NCI-H1694 treated with DMSO at 0.1 percent for 48 hours (cell line): ENCODE results near the gene CDR2.
"Not testable (repeated sequence)": the region's sequence is repeated elsewhere in the genome, so short reads cannot be mapped to it uniquely, and the experiment has no call there.

Source experiments
- DNase-seq: peaks from one replicate; lab custom pipeline; 2025; lab: John Stamatoyannopoulos, UW

CDR2 gene

DNA sequence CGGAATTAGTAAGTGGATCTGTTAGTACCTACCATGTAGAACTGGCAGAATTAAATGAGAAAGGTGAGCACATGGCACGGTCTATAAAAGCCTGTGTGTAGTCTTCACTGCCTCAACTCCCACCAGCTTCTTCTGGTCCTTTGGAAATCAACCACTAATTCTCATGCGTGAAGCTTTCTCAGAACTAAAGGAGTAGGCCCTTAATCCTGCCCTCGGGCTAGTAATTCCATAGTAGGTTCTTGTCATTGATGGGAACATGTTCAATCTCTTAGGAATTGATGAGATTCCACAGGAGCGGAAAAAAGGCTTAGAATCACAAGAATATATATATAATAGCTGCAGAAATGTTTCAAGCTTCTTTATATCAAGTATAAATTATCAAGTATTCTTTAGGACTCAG lies 21.7 kb downstream of the CDR2 start:
- DNase-seq, result no peak

DNA sequence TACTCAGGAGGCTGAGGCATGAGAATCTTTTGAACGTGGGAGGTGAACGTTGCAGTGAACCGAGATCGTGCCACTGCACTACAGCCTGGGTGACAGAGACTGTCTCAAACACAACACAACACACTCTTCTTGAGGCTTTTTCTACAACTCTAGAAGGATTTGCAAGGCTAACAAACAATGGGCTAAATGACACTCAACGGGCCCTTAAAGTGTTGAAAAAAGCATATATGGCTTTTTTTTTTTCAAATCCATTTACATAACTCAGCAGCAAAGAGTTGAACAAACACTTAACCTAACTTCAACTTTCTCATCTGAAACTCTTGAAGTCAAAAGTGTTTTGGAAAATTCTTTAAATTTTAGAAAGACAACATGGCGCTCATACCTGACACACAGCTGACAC lies 22.3 kb downstream of the CDR2 start:
- no peak for DNase-seq

DNA sequence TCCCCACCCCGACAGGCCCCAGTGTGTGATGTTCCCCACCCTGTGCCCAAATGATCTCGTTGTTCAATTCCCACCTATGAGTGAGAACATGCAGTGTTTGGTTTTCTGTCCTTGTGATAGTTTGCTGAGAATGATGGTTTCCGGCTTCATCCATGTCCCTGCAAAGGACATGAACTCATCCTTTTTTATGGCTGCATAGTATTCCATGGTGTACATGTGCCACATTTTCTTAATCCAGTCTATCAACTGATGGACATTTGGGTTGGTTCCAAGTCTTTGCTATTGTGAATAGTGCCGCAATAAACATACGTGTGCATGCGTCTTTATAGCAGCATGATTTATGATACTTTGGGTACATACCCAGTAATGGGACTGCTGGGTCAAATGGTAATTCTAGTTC lies 23.4 kb downstream of the CDR2 start:
- not testable (repeated sequence) for DNase-seq

DNA sequence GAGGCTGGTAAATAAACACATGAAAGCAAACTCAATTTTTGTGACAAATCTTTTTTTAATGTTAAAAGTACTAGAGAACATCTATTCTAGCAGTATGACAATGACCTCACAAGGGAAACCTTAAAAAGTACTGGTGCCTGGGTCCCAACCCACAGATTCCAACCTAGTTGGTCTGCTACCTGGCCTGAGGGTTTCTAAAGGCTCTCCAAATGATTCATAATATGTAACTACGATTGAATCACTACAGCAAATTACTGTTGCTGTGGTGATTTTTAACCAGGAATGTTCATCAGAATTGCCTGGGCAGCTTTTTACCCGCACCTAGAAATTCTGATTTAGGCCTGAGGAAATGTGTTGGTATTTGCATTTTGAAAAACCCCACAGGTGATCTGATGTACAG lies 26.1 kb downstream of the CDR2 start:
- DNase-seq, result no peak

DNA sequence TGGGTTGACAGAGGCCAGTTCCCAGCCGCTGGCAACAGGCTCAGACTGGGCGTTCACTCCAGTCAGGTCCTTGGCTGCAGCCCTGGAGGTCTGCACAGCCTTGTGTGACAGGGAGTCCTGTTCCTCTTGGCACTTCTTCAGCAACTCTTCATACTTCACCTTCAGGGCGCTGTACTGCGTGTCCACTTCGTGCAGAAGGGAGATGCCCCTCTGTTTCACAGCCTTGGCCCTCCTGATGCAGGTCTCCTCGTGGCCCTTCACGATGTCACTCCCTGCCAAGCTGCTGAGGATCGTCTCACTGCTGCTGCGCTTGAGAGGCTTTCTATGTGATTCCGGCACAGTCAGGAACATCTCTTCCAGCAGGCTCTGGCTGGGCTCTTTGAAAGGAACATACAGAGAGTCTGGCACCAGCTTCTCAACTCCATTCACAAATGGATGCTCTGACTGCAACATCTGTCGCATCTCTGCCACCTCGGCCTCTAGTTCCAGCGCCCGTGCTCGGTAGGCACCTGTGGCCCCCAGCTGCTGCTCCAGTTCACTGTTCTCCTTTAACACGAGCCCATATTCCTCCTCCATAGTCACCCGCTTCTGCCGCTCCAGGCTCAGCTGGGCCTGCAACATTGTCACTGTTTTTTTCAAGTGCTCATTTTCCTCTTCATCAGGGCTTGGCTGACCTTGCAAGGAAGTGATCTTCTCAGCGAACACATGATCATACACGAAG lies 27.2 kb downstream of the CDR2 start:
- peak; percentile 18 for DNase-seq

DNA sequence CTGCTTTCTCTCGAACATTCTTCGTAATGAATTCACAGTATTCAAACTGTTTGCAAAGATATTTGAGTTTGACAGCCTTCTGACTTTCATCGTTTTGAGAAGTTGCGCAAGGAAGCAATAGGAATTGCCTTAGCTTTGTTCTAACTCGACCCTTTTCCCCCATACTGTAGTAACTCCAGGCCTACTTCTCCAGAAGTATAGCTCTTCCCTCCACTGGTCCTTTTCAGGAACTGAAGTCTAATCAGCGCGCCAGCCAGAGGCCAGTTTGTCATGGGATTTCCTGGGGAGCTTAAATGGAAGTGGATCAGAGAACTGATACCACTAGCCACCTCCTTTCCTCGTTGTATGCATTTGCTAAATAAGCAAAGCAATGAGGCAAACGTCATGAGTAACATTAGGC lies 27.9 kb downstream of the CDR2 start:
- DNase-seq, result no peak

DNA sequence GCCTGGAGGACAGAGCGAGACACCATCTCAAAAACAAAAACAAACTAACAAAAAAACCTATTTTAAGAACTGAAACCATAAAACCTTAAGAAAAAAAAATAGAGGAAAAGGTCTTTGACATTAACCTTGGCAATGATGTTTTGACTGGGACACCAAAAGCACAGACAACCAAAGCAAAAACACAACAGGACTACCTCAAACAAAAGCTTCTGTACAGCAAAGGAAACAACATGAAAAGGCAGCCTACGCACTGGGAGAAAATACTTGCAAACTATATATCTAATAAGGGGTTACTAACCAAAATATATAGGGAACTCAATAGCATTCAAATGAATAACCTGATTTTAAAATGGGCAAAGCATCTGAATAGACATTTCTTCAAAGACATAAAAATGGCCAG lies 32.3 kb downstream of the CDR2 start:
- DNase-seq, result no peak

DNA sequence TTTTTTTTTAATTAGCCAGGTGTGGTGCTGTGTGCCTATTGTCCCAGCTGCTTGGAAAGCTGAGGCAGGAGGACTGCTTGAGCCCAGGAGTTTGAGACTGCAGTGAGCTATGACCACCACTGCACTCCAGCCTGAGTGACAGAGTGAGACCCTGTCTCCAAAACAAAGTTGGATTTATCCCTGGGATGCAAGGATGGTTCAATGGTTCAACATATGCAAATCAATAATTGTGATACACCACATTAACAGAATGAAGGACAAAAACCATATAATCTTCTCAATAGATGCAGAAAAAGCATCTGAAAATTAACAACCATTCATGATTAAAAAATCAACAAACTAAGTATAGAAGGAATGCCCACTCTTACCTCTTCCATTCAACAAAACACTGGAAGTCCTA lies 33.5 kb downstream of the CDR2 start:
- DNase-seq, result no peak

DNA sequence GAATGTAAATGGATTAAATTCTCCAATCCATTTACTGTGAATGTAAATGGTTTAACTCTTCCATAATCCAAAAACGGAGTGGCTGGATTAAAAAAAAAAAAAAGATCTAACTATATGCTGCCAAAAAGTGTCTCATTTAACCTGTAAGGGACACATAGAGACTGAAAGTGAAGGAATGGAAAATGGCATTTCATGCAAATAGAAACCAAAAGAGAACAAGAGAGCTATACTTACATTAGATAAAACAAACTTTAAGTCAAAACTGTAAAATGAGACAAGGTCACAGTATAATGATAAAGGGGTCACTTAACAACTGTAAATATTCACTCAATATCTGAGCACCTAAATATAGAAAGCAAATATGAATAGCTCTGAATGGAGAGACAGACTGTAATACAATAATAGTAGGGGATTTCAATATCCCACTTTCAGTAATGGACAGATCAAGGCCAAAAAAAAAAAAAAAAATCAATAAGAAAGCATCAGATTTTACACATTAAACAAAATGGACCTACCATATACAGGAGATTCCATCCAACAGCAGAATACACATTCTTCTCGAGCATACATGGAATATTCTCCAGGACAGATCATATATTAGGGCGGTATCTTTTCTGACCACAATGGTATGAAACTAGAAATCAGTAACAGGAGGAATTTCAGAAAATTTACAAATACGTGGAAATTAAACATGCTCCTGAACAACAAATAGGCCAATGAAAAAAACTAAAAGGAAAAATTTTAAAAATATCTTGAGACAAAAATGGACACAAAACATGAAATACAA lies 36.4 kb downstream of the CDR2 start:
- DNase-seq, result no peak

DNA sequence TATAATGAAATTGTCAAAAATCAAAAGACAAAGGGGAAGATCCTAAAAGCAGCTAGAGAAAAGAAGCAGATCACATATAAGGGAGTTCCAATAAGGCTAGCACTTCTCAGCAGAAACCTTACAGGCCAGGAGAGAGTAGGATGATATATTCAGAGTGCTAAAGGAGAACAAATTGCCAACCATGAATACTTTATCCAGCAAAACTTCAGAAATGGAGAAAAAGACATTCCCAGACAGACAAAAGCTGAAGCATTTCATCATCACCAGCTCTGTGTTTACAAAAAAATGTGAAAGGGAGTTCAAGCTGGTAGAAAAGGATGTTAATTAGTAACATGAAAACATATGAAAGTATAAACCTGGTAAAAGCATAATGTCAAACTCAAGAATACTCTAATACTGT lies 37.4 kb downstream of the CDR2 start:
- no peak for DNase-seq

DNA sequence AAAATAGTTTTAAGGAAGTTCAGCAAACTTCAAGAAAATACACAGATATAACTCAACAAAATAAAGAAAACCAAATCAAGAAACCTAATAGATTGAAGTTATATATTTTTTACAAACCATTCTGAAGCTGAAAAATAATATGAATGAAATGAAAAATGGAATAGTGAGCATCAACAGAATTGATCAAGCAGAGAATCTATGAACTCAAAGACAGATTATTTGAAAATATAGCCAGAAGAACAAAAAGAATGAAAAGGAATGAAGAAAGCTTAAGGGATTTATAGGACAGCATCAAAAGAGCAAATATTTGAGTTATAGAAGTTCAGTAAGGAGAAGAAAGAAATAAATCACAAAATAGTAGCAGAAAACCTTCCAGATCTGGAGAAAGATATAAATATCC lies 37.8 kb downstream of the CDR2 start:
- no peak for DNase-seq

DNA sequence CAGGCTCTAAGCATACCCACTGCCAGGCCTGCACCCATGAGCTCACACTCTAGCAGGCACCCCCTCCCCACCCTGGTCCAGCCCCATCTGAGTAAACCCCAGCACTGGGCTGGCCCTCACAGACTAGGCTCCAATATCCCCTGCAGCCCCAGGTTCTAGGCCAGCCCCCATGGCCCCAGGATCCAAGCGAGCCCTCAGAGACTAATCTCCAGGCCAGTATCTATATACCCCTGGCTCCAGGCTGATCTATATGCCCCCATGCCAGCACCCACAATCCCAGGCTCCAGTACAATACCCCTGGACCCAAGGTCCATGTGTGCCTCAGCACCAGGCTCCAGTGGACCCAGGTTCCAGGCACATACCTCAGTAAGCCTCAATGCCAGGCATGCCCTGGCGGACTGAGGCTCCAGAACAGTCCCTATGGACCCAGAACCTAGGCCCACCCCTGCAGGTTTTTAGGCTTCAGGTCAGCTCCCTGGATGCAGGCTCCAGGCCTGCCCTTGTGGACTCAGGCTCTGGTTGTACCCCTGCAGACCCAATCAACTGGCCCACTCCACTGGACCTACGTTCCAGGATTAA lies 38.7 kb downstream of the CDR2 start:
- no peak for DNase-seq

DNA sequence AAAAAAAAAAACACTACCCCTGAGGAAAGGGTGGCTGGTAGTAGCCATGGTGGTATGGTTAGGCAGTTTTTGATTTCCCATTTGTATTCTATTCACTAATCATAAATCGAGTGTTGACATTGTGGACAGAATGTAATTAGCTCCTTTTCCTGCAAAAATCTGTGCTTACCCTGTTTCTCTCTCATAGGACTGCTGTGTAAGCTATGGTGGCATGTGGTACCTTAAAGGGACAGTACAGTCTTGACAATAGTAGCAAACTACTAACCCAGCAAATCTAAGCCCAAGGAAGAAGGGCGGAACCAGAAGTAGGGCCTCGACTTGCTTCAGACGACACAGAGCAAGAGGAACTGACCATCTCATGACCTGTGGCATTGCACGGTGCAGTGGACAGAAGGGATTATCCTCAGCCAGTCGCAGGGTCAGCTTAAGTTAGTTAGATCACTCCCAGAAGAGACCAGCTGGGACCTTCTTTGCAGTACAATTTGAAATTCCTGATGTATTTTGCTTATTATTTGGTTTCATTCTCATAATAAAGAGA lies 40.9 kb downstream of the CDR2 start:
- DNase-seq, result no peak

DNA sequence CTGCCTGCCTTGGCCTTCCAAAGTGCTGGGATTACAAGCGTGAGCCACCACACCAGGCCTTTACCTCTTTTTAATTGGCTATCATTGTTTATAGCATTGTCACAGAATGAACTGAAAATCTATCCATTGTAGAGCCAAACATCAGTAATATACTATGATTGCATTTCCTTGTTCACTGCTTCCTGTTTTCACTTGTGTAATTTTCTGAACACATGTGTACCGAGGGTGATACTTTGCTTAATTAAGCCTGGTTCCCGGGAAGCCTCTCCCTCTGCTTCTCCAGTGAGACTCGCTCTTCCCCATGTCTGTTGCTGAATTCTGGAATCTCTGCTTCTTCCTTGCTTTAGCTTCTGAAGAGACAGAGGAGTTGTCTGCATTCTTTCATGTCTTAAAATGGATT lies 44.1 kb downstream of the CDR2 start:
- no peak for DNase-seq

DNA sequence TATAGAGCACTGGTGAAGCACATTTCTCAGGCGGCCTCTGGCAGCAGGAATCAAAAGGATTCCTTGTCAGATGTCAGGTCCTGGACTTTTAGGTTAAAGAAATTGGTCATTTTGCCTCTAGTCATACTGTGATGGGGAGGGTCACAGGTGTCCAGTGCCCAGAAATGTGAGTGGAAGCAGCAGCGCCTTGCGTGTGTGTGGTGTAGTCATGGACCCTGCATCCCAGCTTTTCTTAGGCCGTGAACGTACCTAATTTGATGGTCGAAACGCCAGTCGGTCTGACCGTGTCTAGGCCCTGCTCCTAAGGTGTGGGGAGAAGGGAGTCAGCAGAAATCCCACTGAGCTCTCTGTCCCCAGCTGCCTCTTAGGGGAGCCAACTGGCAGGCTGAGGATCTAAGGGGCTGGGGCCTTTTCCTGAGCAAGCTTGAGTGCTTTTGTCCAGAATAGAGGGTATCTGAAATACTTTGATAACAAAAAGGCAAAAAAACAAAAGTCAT lies 45.2 kb downstream of the CDR2 start:
- DNase-seq, result no peak

DNA sequence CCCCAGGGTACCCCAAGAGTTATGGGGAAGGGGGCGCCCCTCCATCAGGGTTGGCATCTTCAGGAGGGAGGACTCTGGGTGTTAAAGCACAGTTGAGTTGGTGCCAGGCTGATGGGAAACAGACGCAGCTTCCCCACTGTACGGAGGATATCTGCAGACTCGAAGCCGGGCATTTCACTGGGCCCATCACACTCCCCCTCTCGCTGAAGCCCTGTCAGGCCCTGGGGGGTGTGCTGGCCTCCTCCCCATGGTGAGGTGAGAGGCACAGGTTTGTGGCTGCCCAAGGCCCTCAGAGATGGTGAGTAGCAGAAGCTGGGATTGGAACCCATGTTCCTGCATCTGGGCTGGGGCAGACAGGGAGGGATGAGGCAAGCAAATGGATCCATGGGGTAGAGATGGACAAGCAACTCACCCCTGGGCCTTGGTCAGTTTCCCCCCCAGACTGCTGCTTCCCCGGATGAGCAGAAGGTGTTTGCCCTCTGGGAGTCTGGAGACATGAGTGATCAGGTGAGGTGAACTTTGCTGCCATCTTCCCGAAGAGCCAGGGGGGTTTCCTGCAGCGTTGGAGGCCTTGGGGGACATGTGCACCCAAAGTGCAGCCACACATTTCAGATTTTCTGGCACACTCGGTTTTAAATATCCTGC lies 46.2 kb downstream of the CDR2 start:
- no peak for DNase-seq

DNA sequence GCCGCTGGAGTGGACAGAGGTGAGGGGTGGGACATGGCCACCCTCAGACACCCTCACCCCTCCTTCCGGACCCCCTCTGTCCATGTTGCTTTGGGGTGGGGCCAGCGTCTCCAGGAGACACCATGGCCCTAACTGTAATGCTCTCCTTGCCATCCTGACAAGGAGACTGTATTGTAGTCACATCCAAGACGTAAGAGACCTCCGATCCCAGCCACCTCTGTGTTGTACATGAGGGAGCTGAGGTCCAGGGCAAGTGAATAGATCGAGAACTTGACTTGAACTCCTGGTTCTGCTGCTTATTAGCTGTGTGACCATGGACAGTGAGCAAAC lies 47.0 kb downstream of the CDR2 start:
- no peak for DNase-seq

DNA sequence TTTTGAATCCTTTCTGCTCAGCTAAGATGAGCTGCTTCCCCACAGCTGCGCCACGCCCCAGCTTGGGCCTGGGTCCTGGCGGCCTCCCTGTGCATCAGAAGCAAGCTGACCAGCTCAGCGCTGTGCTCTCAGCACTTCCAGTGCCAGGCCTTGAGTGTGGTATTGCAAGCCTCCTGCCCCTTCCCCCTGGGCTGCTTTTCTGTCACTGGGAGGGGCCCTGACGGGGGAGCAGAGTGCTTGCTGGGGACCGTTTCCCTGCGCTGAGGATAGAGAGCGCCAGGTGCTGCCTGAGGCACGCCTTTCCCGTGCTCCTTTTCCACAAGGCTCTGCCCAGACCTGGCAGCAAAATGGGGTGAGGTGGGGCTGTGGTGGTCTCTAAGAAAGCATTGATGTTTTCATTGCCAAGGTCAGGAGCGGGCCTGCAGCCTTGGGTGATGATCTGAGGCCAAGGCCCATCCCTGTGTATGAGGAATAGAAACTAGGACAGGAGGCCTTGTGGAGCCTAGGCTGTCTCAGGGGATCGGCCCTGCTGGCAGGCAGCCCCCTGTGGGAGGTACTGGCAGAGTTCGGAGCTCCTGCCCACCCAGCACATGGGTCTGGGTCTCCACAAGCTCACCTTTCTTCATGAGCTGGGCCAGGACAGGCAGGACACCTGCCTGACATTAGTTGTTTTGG lies 47.5 kb downstream of the CDR2 start:
- no peak for DNase-seq

DNA sequence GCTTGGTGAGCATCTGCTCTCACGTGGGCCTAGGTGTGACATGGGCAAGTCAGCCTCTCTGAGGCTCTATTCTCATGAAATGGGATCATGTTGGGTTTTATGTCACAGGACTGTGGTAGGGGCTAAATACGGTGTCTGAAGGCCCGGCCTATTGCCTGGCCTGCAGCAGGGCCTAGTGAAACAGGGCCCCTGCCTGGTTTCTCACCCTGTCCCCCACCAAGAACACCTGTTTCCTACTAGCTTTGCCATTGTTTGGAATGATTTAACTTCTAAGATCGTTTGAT lies 48.1 kb downstream of the CDR2 start:
- DNase-seq, result no peak

DNA sequence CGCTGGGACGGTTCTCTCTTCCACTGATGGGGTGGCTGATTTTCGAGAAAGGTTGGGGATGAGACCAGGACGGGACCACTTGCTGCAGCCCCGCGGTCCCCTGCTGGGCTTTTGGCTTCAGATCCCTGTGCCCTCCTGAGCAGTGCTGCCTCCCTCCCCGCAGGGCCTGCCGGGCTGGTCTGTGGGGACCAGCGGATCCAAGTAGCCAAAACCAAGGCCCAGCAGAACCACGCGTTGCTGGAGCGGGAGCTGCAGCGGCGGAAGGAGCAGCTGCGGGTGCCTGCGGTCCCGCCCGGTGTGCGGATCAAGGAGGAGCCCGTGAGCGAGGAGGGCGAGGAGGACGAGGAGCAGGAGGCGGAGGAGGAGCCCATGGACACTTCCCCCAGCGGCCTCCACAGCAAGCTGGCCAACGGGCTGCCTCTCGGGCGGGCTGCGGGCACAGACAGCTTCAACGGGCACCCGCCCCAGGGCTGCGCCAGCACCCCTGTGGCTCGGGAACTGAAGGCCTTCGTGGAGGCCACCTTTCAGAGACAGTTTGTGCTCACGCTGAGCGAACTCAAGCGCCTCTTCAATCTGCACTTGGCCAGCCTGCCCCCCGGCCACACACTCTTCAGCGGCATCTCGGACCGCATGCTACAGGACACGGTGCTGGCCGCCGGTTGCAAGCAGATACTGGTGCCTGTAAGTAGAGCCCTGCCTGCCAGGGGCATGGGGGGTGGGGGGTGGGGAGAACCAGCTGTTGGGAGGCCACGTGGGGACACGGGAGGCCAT lies 48.6 kb downstream of the CDR2 start:
- no peak for DNase-seq

DNA sequence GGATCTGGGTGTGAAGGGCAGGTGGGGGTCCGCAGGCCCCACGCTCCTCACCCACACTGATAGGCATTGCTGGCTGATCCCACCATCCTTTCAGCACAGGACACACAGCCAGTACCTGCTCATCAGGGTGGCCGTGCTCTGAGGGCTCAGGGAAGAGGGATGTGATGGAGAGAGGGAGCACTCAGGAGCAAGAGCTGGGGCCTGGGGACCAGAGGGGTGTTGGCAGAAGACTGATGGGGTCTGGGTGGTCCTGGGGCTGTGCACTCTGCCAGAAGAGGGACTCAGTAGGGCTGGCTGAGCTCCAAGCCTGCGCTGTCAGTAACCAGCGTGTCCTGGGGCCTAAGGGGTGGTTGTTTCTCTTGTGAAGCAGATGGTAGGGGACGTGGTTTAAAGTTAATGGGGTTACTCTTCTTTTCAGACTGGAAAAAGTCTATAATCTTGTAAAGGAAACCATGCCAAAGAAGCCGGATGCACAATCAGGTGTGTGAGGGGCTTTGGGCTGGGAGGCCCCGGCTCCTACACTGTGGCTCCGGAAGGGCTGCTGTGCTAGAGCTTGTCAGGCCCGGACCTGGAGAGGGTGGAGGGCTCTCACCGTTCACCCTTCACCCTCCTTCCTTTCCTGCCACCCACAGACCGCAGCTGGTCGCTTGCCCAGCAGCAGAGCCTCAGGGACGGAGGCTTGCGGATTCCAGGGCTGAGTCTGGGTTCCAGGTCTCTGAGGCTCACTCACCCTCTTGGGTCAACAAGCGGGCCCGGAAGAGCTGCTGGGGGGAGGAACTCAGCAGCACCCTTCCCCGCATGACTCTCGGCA lies 49.4 kb downstream of the CDR2 start:
- no peak for DNase-seq
